ENCODE results near the gene OR10W1. TPM values are rescaled to one million over a fixed set of nuclear protein-coding genes. Genes with fewer than 3 reads are reported as not detected.
A peak's percentile ranks its signal among the peaks of the same experiment; 100 is the strongest.

Gene OR10W1
- total RNA-seq, 4 donors from 2014 or later = not detected

- in situ Hi-C loops (cut with MboI; ENCODE audit: low pct_ligation_motif_present in 1 of 4, low pct_unique_long_range_greater_than_20kb in 1 of 4, low sequenced_read_pairs in 3 of 4) = loop anchor here in 1 of 4 donors (25.0 kb wide), 1 partner anchor 463 kb away; no protein-coding TSS in a partner anchor
Observed at GRCh38 chr11:58275002-58275401, 6.9 kb upstream of the OR10W1 start.

GRCh38 chr11:58259983-58260382 lies 8.1 kb downstream of the OR10W1 start:
- intact Hi-C loops (cut with DNase I; ENCODE audit: low total_unique reads) = no loop called here
- no peaks in the 10 kb centered on the region for H3K36me3 ChIP-seq

More at GRCh38 chr11:58275002-58275401, 6.9 kb upstream of the OR10W1 start:
- H3K4me3 ChIP-seq = no peak overlapping the region
- H3K36me3 ChIP-seq = no peaks in the 10 kb centered on the region
- no peaks in the 10 kb centered on the region for H3K9me3 ChIP-seq
- H3K4me1 ChIP-seq = peaks cover 0 to 4% (median 2%) of the 10 kb centered on the region in 4 donors
- 25 to 65% methylated on average over 1 to 2 of the region's 2 CpGs for WGBS, 2 donors (ENCODE audit: low coverage in 1 of 2)
- DNase-seq = no peak
- no peaks in the 10 kb centered on the region for H3K27me3 ChIP-seq
- intact Hi-C loops (cut with DNase I; ENCODE audit: low total_unique reads) = no loop called here
- no peak for TF ChIP-seq POLR2AphosphoS5 (IDR thresholded peaks at IDR 0.05)
- TF ChIP-seq POLR2A (IDR thresholded peaks at IDR 0.05) = no peak
- no peak for TF ChIP-seq CTCF (IDR thresholded peaks at IDR 0.05)
- no peak for TF ChIP-seq EP300 (IDR thresholded peaks at IDR 0.05; ENCODE audit: low read depth)
- peak overlapping the region in 1 of 4 donors; percentile 13 for H3K27ac ChIP-seq

GRCh38 chr11:58254936-58255335 lies 13.1 kb downstream of the OR10W1 start:
- Histone ChIP-seq H3K4me3 (no peak overlapping the region), H3K27me3 (no peaks in the 10 kb centered on the region), H3K4me1 (no peaks in the 10 kb centered on the region), H3K36me3 (no peaks in the 10 kb centered on the region), H3K9me3 (no peaks in the 10 kb centered on the region), H3K27ac (no peak overlapping the region)
- 60 to 86% methylated on average over 1 of the region's 1 CpG for WGBS, 2 donors (ENCODE audit: low coverage in 1 of 2)
- in situ Hi-C loops (cut with MboI; ENCODE audit: low pct_ligation_motif_present in 1 of 4, low pct_unique_long_range_greater_than_20kb in 1 of 4, low sequenced_read_pairs in 3 of 4) (loop anchor here in 1 of 4 donors (25.0 kb wide), 1 partner anchor 93 kb away; no protein-coding TSS in a partner anchor), intact Hi-C loops (cut with DNase I; ENCODE audit: low total_unique reads) (no loop called here)
- TF ChIP-seq EP300 (IDR thresholded peaks at IDR 0.05; ENCODE audit: low read depth) (no peak), CTCF (IDR thresholded peaks at IDR 0.05) (no peak)
- no peak for DNase-seq

More at GRCh38 chr11:58259983-58260382, 8.1 kb downstream of the OR10W1 start:
- DNase-seq = no peak
- no peak overlapping the region for H3K4me3 ChIP-seq
- H3K27ac ChIP-seq = no peak overlapping the region
- in situ Hi-C loops (cut with MboI; ENCODE audit: low pct_ligation_motif_present in 1 of 4, low pct_unique_long_range_greater_than_20kb in 1 of 4, low sequenced_read_pairs in 3 of 4) = loop anchor here in 1 of 4 donors (25.0 kb wide), 1 partner anchor 98 kb away; no protein-coding TSS in a partner anchor
- H3K4me1 ChIP-seq = no peaks in the 10 kb centered on the region
- no peaks in the 10 kb centered on the region for H3K9me3 ChIP-seq
- H3K27me3 ChIP-seq = no peaks in the 10 kb centered on the region
- WGBS, 2 donors (ENCODE audit: low coverage in 1 of 2) = 80 to 92% methylated on average over 2 of the region's 2 CpGs
- TF ChIP-seq POLR2A (IDR thresholded peaks at IDR 0.05) (no peak), POLR2AphosphoS5 (IDR thresholded peaks at IDR 0.05) (no peak), CTCF (IDR thresholded peaks at IDR 0.05) (no peak)

- TF ChIP-seq POLR2AphosphoS5 (IDR thresholded peaks at IDR 0.05) (no peak), EP300 (IDR thresholded peaks at IDR 0.05; ENCODE audit: low read depth) (no peak), CTCF (IDR thresholded peaks at IDR 0.05) (no peak), POLR2A (IDR thresholded peaks at IDR 0.05) (no peak)
- H3K27me3 ChIP-seq = no peaks in the 10 kb centered on the region
- no peak for DNase-seq
Observed at GRCh38 chr11:58243954-58244353, 24.1 kb downstream of the OR10W1 start.

More at GRCh38 chr11:58243954-58244353, 24.1 kb downstream of the OR10W1 start:
- intact Hi-C loops (cut with DNase I; ENCODE audit: low total_unique reads) = no loop called here
- no peak overlapping the region for H3K4me3 ChIP-seq
- no peaks in the 10 kb centered on the region for H3K4me1 ChIP-seq
- no peaks in the 10 kb centered on the region for H3K36me3 ChIP-seq
- in situ Hi-C loops (cut with MboI; ENCODE audit: low pct_ligation_motif_present in 1 of 4, low pct_unique_long_range_greater_than_20kb in 1 of 4, low sequenced_read_pairs in 3 of 4) = no loop called here
- H3K9me3 ChIP-seq = peaks cover 0 to 9% of the 10 kb centered on the region in 2 donors
- no peak overlapping the region for H3K27ac ChIP-seq
- WGBS, 2 donors (ENCODE audit: low coverage in 1 of 2) = 85 to 95% methylated on average over 2 of the region's 2 CpGs

All from transverse colon (tissue), 4 donors.